ENCODE measurements around the gene SEMA3A. TPM values are rescaled to one million over a fixed set of nuclear protein-coding genes. Genes with fewer than 3 reads are reported as not detected.

Gene SEMA3A
- total and polyA plus RNA-seq, 8 donors, result 0.05 to 0.79 (median 0.46) TPM

DNA sequence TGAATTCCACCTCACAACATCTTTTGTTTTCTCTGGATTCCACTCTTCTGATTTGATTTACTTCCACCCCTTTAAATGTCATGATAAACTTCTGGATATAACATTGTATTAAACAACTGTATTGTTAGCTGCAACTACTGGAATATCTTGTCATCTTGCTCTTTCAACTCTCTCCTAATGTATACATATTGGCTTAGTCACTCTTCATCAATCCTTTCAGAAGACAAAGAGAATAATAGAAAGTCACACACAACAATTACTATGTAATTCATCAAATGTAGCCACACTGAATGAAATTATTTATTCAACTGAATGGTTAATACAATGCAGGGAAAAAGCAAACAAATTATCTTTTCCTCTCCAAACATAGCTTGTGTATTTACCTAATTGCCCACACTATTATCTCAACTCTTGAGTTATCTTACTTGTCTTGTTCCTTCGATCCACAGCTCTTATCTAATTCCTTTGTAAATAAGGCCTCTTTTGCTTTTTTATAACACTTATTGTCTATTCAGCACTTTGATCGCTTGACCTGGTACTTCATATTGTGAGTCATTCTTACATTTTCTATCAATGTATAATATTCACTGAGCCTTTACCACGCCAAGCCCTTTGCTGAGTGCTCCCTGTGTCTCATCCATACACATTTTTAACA, 16.7 kb downstream of the SEMA3A start:
- 9 to 24% methylated on average over 3 of the region's 3 CpGs for WGBS, 2 donors

DNA sequence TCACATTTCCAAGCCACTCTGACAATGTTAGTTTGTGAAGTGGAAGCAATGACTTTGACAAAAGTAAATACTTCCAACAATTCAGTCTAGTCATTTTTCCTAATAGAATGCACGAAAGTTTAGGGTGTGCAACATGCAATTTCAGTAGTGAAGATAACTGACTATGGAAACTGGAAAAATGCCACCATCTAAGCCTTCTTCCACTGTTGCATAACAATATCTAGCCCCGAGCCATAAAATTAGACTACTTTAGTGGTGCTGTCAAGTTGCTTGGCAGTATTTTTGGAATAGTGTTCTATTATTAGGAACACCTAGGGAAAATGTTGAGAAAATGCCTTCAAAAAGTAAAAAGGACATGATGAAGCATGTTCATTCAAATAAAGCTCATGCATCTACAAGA, 17.9 kb downstream of the SEMA3A start:
- WGBS, 2 donors, result 73 to 86% methylated on average over 2 of the region's 2 CpGs
- Histone ChIP-seq H3K36me3 (no peaks in the 10 kb centered on the region), H3K9me3 (no peaks in the 10 kb centered on the region), H3K27me3 (no peaks in the 10 kb centered on the region), H3K27ac (no peak overlapping the region), H3K4me3 (no peak overlapping the region), H3K4me1 (no peaks in the 10 kb centered on the region)
- DNase-seq, result no peak
- no peak for ATAC-seq
- intact Hi-C loops (cut with DNase I), result no loop called here
- TF ChIP-seq, protein P1, sequence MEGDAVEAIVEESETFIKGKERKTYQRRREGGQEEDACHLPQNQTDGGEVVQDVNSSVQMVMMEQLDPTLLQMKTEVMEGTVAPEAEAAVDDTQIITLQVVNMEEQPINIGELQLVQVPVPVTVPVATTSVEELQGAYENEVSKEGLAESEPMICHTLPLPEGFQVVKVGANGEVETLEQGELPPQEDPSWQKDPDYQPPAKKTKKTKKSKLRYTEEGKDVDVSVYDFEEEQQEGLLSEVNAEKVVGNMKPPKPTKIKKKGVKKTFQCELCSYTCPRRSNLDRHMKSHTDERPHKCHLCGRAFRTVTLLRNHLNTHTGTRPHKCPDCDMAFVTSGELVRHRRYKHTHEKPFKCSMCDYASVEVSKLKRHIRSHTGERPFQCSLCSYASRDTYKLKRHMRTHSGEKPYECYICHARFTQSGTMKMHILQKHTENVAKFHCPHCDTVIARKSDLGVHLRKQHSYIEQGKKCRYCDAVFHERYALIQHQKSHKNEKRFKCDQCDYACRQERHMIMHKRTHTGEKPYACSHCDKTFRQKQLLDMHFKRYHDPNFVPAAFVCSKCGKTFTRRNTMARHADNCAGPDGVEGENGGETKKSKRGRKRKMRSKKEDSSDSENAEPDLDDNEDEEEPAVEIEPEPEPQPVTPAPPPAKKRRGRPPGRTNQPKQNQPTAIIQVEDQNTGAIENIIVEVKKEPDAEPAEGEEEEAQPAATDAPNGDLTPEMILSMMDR (IDR thresholded peaks at IDR 0.05), result no peak
- FAIRE-seq, result no peak

More for the DNA sequence above, 16.7 kb downstream of the SEMA3A start:
- ATAC-seq, result no peak
- Histone ChIP-seq H3K27ac (no peak overlapping the region), H3K9me3 (no peaks in the 10 kb centered on the region), H3K4me1 (no peaks in the 10 kb centered on the region), H3K27me3 (no peaks in the 10 kb centered on the region), H3K4me3 (no peak overlapping the region), H3K36me3 (no peaks in the 10 kb centered on the region)
- FAIRE-seq, result no peak
- no peak for DNase-seq
- intact Hi-C loops (cut with DNase I), result no loop called here
- TF ChIP-seq, protein P1 (IDR thresholded peaks at IDR 0.05), result no peak

GRCh38 chr7:84175461-84175860, 19.1 kb downstream of the SEMA3A start:
- no peaks in the 10 kb centered on the region for H3K36me3 ChIP-seq
- no peak overlapping the region for H3K4me3 ChIP-seq
- intact Hi-C loops (cut with DNase I), result no loop called here
- ATAC-seq (no peak), FAIRE-seq (no peak), DNase-seq (no peak)
- no peaks in the 10 kb centered on the region for H3K9me3 ChIP-seq
- no peaks in the 10 kb centered on the region for H3K27me3 ChIP-seq
- WGBS, 2 donors, result 87 to 94% methylated on average over 2 of the region's 2 CpGs
- H3K4me1 ChIP-seq, result no peaks in the 10 kb centered on the region
- no peak overlapping the region for H3K27ac ChIP-seq
- TF ChIP-seq, protein P1 (IDR thresholded peaks at IDR 0.05), result no peak

DNA sequence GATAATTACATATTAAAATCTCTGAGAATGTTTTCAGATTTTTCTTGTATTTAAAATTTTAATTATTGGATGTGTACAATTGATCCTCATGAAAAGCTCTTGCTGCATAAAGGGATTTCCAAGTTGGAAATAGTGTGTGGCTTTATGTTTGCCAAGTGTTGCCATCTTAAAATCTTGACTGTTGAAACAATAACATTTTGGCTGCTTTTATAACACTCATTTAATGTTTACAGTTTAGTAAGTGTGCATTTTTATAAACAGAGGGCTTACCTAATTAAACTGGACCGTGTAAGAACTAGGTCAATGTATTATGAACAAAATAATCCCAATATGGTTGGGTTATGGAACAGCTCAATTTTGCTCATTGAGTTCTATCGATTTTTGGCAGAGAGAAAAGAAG, 23.9 kb downstream of the SEMA3A start:
- WGBS, 2 donors, result 64 to 73% methylated on average over 2 of the region's 2 CpGs
- no peaks in the 10 kb centered on the region for H3K4me1 ChIP-seq
- intact Hi-C loops (cut with DNase I), result no loop called here
- no peaks in the 10 kb centered on the region for H3K27me3 ChIP-seq
- DNase-seq, result no peak
- no peaks in the 10 kb centered on the region for H3K36me3 ChIP-seq
- no peak overlapping the region for H3K4me3 ChIP-seq
- no peak for FAIRE-seq
- TF ChIP-seq, protein P1 (IDR thresholded peaks at IDR 0.05), result no peak
- H3K27ac ChIP-seq, result no peak overlapping the region
- no peaks in the 10 kb centered on the region for H3K9me3 ChIP-seq
- no peak for ATAC-seq

GRCh38 chr7:84162584-84162983, 32.0 kb downstream of the SEMA3A start:
- TF ChIP-seq, protein P1 (IDR thresholded peaks at IDR 0.05), result no peak
- no peaks in the 10 kb centered on the region for H3K27me3 ChIP-seq

More at GRCh38 chr7:84162584-84162983, 32.0 kb downstream of the SEMA3A start:
- FAIRE-seq (no peak), DNase-seq (no peak), ATAC-seq (no peak)
- Histone ChIP-seq H3K4me1 (no peaks in the 10 kb centered on the region), H3K4me3 (no peak overlapping the region), H3K9me3 (no peaks in the 10 kb centered on the region), H3K36me3 (no peaks in the 10 kb centered on the region), H3K27ac (no peak overlapping the region)
- WGBS, 2 donors, result 75 to 85% methylated on average over 1 of the region's 1 CpG
- intact Hi-C loops (cut with DNase I), result no loop called here

Data from pancreas (tissue), 10 donors.